Measurements from ENCODE around the gene ROBO1.
"Not testable (repeated sequence)": the region's sequence is repeated elsewhere in the genome, so short reads cannot be mapped to it uniquely, and the experiment has no call there.

Gene ROBO1

GRCh38 chr3:78884567-78884966 lies 883.2 kb downstream of the ROBO1 start:
- DNase-seq (ENCODE audit: low spot score); FAIRE-seq: not testable (repeated sequence)

GRCh38 chr3:78882251-78882650 lies 885.5 kb downstream of the ROBO1 start:
- no peak for FAIRE-seq

GRCh38 chr3:78881501-78881900 lies 886.3 kb downstream of the ROBO1 start:
- FAIRE-seq, result no peak
- no peak for DNase-seq (ENCODE audit: low spot score)

More at GRCh38 chr3:78882251-78882650, 885.5 kb downstream of the ROBO1 start:
- no peak for DNase-seq (ENCODE audit: low spot score)

- FAIRE-seq, result no peak
Observed at GRCh38 chr3:78880603-78881461, 887.0 kb downstream of the ROBO1 start.

GRCh38 chr3:78879295-78879860 lies 888.4 kb downstream of the ROBO1 start:
- FAIRE-seq (no peak), DNase-seq (ENCODE audit: low spot score) (no peak)

More at GRCh38 chr3:78880603-78881461, 887.0 kb downstream of the ROBO1 start:
- DNase-seq (ENCODE audit: low spot score), result no peak

- DNase-seq (ENCODE audit: low spot score) (no peak), FAIRE-seq (no peak)
Observed at GRCh38 chr3:78878789-78879188, 889.0 kb downstream of the ROBO1 start.

- DNase-seq (ENCODE audit: low spot score), result no peak
- no peak for FAIRE-seq
Observed at GRCh38 chr3:78878011-78878410, 889.8 kb downstream of the ROBO1 start.

- DNase-seq (ENCODE audit: low spot score) (no peak), FAIRE-seq (no peak)
Observed at GRCh38 chr3:78875851-78876250, 891.9 kb downstream of the ROBO1 start.

GRCh38 chr3:78875436-78875835 lies 892.4 kb downstream of the ROBO1 start:
- DNase-seq (ENCODE audit: low spot score), result no peak
- FAIRE-seq, result no peak

- DNase-seq (ENCODE audit: low spot score) (no peak), FAIRE-seq (no peak)
Observed at GRCh38 chr3:78873641-78874040, 894.2 kb downstream of the ROBO1 start.

- DNase-seq (ENCODE audit: low spot score) (no peak), FAIRE-seq (peak; percentile 13)
Observed at GRCh38 chr3:78872195-78872594, 895.6 kb downstream of the ROBO1 start.

- no peak for DNase-seq (ENCODE audit: low spot score)
- FAIRE-seq, result no peak
Observed at GRCh38 chr3:78871048-78871447, 896.8 kb downstream of the ROBO1 start.

GRCh38 chr3:78870484-78870883 lies 897.3 kb downstream of the ROBO1 start:
- DNase-seq (ENCODE audit: low spot score) (no peak), FAIRE-seq (no peak)

GRCh38 chr3:78868570-78868969 lies 899.2 kb downstream of the ROBO1 start:
- DNase-seq (ENCODE audit: low spot score) (no peak), FAIRE-seq (no peak)

- DNase-seq (ENCODE audit: low spot score) (no peak), FAIRE-seq (no peak)
Observed at GRCh38 chr3:78867409-78868372, 900.1 kb downstream of the ROBO1 start.

- no peak for FAIRE-seq
Observed at GRCh38 chr3:78863306-78864203, 904.2 kb downstream of the ROBO1 start.

GRCh38 chr3:78861156-78861555 lies 906.6 kb downstream of the ROBO1 start:
- DNase-seq (ENCODE audit: low spot score) (no peak), FAIRE-seq (no peak)

More at GRCh38 chr3:78863306-78864203, 904.2 kb downstream of the ROBO1 start:
- DNase-seq (ENCODE audit: low spot score), result no peak

- no peak for FAIRE-seq
- no peak for DNase-seq (ENCODE audit: low spot score)
Observed at GRCh38 chr3:78860567-78860966, 907.2 kb downstream of the ROBO1 start.

GRCh38 chr3:78858910-78859309 lies 908.9 kb downstream of the ROBO1 start:
- no peak for FAIRE-seq
- DNase-seq (ENCODE audit: low spot score), result peak; percentile 5

- DNase-seq (ENCODE audit: low spot score), result no peak
- FAIRE-seq, result no peak
Observed at GRCh38 chr3:78858174-78858573, 909.6 kb downstream of the ROBO1 start.
